RCC 7860 (cell line): ENCODE results near the gene GJC1.

Experiments used
- DNase-seq: peaks from one replicate; pipeline ENCODE4 v3.0.0-alpha.2; 2015; ENCODE audit warnings: low spot score
- FAIRE-seq: peaks from 2 replicates; lab custom pipeline; 2012; peaks lifted over from hg19 to GRCh38; lab: Jason Lieb, UNC

GJC1 gene

DNA sequence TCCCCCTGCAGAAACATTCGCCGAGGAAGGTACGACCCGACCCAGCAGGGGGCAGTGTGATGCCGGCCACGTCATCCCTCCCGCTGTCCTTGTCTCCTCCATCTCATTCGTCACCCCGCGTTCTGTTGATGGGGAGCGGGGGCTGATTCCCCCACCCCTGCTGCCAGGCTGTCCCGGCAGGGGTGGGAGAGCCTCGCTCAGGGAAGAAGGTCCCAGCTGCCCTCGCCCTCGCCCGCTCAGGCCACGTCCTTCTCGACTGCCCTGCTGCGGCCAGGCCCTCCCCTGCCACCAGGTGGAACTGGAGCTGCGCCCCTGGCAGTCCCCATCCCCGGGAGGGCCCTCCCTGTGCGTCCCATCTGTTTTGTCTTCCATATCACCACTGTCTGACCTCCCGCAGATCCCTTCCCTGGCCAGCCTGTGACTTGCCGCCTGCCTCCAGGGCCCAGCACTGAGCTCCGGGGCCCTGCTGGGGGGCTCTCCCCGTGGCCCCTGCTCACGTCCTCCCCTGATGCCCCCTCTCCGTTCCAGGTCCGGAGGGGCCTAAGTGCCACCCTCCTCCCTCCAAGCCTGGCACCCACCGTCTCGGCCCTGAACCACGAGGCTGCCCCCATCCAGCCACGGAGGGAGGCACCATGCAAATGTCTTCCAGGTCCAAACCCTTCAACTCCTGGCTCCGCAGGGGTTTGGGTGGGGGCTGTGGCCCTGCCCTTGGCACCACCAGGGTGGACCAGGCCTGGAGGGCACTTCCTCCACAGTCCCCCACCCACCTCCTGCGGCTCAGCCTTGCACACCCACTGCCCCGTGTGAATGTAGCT lies 50.7 kb downstream of the GJC1 start:
- FAIRE-seq (no peak), DNase-seq (peak; percentile 58)

DNA sequence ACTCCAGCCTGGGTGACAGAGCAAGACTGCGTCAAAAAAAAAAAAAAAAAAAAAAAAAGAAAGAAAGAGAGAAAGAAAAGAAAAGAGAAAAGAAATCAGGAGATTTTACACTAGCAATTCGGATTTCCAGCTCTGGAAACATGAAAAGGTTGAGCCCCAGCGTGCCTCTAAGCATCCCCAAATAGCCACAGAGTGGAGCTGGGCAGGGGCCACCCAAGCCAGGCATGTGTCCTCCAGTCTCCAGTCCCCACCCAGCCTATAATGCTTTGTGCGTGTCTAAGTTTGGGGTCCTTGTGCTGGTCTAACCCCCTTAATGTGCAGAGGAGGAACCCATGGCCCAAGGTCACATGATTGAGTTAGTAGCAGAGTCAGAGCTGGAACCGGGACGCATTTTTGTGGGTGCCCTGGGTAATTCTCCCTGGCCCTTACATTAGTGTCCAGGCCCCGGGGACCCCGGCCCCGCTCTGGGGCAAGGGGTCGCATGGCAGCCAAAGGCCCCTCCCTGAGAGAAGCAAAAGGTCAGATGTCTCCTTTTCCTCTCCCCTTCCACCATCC lies 51.4 kb downstream of the GJC1 start:
- no peak for FAIRE-seq
- DNase-seq = no peak

DNA sequence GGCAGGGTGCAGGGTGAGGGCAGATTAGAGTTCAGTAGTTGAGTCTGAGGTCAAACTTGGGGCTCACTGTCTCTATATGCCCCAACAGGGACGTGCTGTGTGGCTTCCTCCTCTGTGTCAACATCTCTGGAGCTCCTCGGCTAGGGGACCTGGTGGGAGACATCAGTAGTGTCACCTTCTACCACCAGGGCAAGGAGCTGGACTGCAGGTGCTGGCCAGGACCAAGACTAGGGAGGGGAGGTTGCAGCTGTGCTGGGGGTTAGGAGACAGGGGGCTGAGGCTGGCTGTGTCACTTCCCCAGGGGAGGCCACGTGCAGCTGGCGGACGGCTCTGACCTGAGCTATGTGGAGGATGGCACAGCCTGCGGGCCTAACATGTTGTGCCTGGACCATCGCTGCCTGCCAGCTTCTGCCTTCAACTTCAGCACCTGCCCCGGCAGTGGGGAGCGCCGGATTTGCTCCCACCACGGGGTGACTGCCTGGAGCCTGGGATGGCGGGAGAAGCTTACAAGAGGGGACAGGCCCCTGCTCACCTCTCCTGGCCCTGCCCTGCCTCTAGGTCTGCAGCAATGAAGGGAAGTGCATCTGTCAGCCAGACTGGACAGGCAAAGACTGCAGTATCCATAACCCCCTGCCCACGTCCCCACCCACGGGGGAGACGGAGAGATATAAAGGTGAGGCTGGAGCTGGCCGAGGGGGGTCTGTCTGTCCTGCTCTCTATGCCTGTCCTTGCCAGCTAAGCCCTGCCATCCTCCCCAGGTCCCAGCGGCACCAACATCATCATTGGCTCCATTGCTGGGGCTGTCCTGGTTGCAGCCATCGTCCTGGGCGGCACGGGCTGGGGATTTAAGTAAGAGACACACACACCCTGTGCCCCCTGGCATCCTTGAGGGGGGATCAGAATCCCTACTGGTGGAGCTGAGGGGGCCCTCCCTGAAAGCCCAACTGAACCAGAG lies 52.4 kb downstream of the GJC1 start:
- FAIRE-seq (no peak), DNase-seq (no peak)

- FAIRE-seq (no peak), DNase-seq (no peak)
Measured at GRCh38 chr17:44776628-44777393, 53.3 kb downstream of the GJC1 start.

DNA sequence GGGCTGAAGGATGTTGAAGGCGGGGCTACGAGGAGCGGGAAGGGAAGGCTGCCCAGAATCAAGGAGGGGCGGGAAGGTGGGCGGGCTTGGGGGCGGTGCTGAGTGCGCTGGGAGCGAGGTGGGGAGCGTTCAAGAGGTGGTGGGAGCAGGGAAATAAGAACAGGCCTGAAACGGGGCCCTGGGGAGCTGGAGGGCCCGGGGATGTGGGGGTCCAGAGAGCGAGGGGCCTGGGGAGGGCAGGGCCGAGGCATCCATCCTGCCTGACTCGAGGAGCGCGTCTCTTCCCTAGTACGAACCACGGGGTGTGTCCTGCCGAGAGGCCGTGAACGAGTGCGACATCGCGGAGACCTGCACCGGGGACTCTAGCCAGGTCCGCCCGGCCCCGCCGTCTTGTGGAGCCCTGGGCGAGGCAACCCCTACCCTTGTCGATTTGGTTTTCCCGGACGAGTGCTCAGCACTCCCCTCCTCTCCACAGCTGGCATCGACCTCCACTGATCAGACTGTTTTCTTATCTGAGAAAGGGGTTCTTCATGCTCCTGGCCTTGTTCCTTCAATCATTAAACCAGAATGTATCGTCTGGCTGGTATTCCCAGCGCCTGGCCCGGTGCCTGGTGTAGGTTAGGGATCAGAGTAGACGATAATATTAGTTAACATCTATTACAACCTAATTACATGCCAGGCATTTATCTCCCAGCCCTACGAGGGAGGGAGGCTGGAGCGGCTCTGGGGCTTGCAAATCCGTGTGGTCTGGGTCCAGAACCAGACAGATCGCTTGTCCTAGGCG lies 54.1 kb downstream of the GJC1 start:
- peak; percentile 22 for DNase-seq

DNA sequence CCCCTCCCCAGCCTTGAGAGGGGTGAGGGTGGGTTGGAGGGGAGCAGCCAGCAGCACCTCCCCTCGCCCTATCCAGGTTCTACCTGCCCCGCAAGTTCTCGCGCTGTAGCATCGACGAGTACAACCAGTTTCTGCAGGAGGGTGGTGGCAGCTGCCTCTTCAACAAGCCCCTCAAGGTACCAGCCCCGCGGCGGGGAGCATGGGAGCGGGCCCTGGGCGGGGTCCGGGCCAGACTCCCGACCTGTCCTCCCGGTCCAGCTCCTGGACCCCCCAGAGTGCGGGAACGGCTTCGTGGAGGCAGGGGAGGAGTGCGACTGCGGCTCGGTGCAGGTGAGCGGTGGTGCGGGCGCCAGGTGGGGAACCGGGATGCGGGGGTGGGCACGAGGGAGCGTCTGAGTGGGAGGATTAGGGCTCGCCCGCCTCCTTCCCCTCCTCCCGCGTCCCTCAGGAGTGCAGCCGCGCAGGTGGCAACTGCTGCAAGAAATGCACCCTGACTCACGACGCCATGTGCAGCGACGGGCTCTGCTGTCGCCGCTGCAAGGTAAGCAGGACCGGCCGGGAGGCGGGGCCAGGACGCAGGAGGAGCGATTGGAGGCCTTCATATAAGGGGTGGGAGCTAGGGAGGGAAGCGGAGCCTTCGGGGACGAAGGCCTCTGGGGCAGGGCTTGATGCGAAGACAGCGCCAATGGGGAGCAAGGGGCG lies 54.8 kb downstream of the GJC1 start:
- DNase-seq (peak; percentile 93), FAIRE-seq (peak; percentile 87)

More for the DNA sequence above, 54.1 kb downstream of the GJC1 start:
- no peak for FAIRE-seq

DNA sequence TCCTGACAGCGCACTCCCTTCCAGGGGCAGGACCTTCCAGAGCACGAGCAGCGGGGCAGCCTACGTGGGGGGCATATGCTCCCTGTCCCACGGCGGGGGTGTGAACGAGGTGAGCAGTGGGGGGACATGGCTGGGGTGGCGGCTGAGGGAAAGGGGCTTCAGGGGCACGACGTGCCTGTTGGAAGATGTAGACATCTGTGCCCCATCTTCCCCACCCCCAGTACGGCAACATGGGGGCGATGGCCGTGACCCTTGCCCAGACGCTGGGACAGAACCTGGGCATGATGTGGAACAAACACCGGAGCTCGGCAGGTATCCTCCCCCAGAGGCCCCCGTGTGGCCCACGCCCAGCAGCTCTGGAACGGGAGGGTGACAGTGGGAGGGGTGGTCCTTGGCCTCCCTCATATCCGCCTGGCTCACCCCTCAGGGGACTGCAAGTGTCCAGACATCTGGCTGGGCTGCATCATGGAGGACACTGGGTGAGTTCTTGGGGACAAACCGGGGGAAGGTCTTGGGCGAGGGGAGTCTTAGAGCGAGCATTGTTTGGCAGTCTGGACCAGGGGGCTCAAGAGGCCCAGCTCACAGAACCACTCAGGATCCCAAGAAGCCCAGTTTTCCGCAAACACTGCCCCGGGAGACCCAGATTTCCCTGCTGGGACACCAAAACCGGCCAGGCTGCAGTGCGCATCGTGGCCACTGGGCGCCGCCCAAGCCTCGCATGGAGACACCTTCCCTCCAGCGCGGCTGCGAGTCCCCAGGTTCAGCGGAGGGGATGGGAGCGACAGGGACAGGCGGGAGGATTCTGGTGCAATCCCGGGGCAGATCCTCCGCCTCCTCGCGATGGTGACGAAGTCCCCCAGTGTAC lies 55.6 kb downstream of the GJC1 start:
- DNase-seq = peak; percentile 68
- FAIRE-seq = no peak

GRCh38 chr17:44773140-44773539 lies 56.9 kb downstream of the GJC1 start:
- DNase-seq (no peak), FAIRE-seq (no peak)

GRCh38 chr17:44772308-44773045 lies 57.6 kb downstream of the GJC1 start:
- DNase-seq (no peak), FAIRE-seq (no peak)

GRCh38 chr17:44770166-44770925 lies 59.7 kb downstream of the GJC1 start:
- FAIRE-seq (no peak), DNase-seq (no peak)

GRCh38 chr17:44769647-44770084 lies 60.4 kb downstream of the GJC1 start:
- no peak for DNase-seq
- FAIRE-seq = no peak

- no peak for FAIRE-seq
- no peak for DNase-seq
Measured at GRCh38 chr17:44769230-44769629, 60.9 kb downstream of the GJC1 start.

DNA sequence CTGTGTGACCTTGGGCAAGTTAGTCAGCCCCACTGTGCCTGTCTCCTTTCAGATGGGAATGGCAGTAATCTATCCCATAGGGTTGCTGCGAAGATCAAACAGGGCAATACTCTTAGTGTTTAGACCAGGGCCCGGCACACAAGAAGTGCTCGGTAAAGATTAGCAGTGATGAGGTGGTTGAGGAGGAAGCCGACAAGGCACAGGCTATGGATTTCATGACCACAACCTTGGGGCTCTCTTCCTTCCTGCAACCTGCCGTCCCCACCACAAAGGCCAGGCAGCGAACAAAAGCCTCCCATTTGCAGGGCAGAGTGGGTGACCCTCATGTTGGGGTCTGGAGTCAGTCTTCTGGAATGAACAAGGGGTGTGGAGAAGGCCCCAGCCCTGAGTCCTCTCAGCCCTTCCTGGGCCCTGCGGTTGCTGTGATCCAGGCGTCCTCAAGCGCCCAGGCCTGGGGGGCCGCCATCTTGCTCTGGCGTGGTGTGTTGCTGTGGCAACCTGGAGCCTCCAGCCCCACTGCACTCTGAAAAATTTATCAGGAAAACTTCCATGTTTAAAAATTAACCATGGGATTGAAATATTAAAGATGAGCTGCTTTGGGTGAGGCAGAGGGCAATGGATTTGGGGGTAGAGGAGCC lies 61.5 kb downstream of the GJC1 start:
- DNase-seq = no peak
- FAIRE-seq = no peak

GRCh38 chr17:44767493-44767892 lies 62.6 kb downstream of the GJC1 start:
- FAIRE-seq = no peak
- DNase-seq = no peak

GRCh38 chr17:44766409-44767038 lies 63.6 kb downstream of the GJC1 start:
- FAIRE-seq = no peak
- no peak for DNase-seq

DNA sequence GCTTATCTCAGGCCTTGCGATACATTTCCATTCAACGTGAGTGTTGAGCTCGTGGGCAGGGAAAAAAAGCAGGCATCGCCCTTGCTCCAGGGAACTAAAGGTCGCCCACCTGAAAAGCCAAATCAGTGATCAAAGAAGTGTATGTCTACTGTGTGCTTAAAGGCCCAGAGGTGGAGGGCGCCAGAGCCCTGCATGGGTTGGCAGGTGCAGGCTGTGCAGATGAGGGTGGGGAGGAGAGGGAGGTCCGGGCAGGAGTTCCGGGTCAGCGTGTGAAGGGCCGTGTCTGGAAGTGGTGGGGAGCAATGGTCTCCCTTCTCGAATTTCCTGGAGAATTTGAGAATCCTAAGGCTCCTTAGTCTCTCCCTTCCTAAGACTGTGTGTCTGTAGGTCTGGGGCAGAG lies 64.1 kb downstream of the GJC1 start:
- DNase-seq = no peak
- FAIRE-seq = no peak
